Panc1 (cell line): ENCODE data around the gene SLC35A3.

Experiments
- POLR2AphosphoS5 ChIP-seq: IDR thresholded peaks from 2 replicates; pipeline ENCODE4 v1.6.1; 2012; ENCODE audit warnings: mild to moderate bottlenecking, low read depth, low read length, moderate library complexity
- TF ChIP-seq, protein P1 (sequence below), 2 experiments: IDR thresholded peaks; 2 replicates each; pipeline ENCODE4 v1.6.1; 2011 to 2012; ENCODE audit warnings: low read depth in 2 of 2, control low read depth in 1 of 2, low read length in 1 of 2, mild to moderate bottlenecking in 1 of 2, moderate library complexity in 1 of 2; ENCODE audit not compliant: insufficient read depth in 1 of 2

DNA sequence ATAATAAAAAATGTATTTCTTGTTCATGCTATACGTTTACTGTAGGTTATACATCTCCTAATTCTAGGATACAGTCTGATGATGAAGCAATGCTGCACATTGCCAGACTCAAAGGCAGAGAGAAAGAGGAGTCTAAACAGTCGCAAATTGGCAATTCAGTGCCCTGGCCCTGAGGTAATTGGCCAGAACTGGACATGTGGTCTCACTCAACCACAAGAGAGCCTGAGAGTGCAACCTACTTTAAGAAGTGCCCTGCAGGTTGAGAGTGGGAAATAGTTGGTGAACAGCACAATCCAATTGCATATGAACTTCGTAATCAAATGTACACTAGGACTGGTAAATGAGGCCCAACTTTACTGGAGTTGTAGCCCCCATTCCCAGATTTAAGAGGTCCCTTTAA is 5.0 kb upstream of the SLC35A3 start:
- no peak for TF ChIP-seq POLR2AphosphoS5
- TF ChIP-seq, protein P1, sequence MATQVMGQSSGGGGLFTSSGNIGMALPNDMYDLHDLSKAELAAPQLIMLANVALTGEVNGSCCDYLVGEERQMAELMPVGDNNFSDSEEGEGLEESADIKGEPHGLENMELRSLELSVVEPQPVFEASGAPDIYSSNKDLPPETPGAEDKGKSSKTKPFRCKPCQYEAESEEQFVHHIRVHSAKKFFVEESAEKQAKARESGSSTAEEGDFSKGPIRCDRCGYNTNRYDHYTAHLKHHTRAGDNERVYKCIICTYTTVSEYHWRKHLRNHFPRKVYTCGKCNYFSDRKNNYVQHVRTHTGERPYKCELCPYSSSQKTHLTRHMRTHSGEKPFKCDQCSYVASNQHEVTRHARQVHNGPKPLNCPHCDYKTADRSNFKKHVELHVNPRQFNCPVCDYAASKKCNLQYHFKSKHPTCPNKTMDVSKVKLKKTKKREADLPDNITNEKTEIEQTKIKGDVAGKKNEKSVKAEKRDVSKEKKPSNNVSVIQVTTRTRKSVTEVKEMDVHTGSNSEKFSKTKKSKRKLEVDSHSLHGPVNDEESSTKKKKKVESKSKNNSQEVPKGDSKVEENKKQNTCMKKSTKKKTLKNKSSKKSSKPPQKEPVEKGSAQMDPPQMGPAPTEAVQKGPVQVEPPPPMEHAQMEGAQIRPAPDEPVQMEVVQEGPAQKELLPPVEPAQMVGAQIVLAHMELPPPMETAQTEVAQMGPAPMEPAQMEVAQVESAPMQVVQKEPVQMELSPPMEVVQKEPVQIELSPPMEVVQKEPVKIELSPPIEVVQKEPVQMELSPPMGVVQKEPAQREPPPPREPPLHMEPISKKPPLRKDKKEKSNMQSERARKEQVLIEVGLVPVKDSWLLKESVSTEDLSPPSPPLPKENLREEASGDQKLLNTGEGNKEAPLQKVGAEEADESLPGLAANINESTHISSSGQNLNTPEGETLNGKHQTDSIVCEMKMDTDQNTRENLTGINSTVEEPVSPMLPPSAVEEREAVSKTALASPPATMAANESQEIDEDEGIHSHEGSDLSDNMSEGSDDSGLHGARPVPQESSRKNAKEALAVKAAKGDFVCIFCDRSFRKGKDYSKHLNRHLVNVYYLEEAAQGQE (IDR thresholded peaks at IDR 0.05; ENCODE audit: insufficient read depth in 1 of 2, low read depth in 2 of 2, low read length in 1 of 2), result no peak
